ENCODE results near the gene RSPRY1.

Gene RSPRY1

DNA sequence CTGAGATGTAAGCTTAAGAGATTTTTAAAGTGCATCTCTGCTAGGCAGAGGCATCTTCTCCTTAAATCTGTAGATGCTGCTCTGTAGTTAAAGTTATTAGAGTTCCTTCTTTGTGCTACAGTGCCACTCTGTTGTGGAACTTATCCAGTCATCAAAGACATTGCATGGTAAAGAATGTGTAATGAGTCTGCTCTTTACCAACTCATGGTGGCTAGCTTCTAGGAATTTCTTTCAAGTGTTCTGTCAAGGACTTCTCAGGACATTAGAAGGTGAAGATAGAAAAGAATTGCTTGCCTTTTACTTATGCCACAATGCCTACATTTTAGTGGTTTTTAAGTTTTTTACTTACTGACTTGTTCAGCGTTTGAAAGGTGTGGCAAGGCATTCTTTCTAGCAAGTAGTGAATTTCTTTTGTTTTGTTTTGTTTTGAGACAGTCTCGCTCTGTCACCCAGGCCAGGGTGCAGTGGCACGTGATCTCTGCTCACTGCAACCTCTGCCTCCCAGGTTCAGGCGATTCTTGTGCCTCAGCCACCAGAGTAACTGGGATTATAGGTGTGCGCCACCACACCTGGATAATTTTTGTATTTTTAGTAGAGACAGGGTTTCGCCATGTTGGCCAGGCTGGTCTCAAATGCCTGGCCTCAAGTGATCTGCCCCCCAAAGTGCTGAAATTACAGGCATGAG is 38.7 kb downstream of the RSPRY1 start:
- DNase-seq (ENCODE audit: low read depth) = no peak

DNA sequence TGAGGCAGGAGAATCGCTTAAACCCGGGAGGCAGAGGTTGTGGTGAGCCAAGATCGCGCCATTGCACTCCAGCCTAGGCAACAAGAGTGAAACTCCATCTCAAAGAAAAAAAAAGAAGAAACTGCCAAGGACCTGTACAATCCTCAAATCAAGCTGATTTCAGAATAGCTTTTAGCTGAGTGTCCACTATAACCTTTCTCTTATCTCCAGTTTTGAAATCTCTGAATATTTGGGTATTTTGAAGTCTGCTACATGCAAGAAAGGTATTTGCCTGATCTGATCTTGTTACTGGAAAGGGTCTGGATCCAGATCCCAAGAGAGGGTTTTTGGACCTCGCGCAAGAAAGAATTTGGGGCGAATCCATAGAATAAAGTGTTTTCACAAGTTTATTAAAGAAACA is 39.8 kb downstream of the RSPRY1 start:
- no peak for DNase-seq (ENCODE audit: low read depth)

DNA sequence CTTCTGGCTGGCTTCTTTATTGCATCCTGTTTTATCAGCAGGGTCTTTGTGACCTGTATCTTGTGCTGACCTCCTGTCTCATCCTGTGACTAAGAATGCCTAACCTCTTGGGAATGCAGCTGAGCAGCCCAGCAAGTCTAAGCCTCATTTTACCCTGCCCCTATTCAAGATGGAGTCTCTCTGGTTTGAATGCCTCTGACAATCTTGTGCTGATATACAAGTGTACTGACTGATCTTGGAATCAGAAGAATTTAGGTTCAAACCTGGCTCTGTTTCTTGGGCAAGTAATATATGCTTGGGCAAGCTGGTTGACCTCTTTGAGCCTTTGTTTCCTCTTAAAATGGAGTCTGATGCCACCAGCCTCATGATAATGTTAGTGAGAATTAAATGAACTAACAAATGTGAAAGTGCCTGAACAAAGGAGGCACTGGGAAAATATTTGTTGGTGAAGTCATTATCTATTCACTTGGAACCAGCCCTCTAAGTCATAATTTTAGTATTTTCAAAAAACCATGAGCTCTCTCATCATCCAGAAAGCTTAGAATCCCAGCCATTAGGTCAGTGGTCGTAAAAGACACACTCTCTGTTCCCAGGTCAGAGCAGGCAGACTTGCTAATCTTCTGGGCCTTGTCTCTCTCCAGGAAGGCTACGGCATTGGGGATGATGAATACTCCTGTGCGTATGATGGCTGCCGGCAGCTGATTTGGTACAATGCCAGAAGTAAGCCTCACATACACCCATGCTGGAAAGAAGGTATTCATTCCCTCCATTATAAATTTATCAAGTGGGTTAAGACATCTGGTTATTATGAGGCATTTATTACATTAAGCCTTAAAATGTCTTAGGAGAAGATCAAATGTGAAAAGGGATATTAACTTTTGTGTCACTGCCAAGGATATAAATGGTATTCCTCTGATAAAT is 40.8 kb downstream of the RSPRY1 start:
- no peak for DNase-seq (ENCODE audit: low read depth)

DNA sequence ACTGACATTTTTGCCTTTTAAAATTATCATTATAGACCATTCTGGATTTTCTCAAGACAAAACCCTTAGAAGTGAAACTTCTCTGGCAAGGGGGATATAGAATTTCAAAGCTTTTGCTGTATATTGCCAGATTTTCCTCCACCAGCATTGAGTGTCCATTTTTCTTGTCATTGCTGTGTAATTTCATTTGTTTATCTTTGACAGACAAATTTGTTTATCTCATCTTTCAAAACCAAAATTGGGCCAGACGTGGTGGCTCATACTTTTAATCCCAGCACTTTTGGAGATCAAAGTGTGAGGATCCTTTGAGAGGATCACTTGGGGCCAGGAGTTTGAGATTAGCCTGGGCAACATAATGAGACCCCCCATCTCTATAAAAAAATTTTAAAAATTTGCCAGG is 43.0 kb downstream of the RSPRY1 start:
- no peak for DNase-seq (ENCODE audit: low read depth)

DNA sequence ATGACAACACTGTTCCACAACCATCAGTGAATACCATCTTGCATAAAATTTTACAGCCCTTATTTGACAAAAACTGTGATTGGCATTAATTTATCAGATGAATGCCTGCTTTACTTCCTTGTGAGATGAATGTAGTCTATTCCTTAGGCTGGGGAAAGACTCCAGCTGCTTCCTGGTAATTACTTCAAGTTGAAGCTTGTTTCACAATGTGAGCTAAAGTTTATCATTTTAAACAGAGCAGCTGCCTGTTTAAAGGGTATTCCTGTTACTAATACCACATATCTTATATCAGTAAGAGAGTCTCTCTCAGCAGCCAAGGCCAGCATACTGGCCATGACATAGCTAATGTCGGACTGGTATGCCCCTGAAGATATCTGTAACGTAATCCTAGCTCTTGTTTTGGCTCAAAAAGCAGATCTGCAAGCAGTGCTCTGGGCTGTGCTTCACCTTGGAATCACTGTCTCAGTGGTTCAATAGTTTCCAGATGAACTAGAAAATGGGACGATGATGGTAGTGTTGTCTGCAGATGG is 45.8 kb downstream of the RSPRY1 start:
- DNase-seq (ENCODE audit: low read depth) = no peak

DNA sequence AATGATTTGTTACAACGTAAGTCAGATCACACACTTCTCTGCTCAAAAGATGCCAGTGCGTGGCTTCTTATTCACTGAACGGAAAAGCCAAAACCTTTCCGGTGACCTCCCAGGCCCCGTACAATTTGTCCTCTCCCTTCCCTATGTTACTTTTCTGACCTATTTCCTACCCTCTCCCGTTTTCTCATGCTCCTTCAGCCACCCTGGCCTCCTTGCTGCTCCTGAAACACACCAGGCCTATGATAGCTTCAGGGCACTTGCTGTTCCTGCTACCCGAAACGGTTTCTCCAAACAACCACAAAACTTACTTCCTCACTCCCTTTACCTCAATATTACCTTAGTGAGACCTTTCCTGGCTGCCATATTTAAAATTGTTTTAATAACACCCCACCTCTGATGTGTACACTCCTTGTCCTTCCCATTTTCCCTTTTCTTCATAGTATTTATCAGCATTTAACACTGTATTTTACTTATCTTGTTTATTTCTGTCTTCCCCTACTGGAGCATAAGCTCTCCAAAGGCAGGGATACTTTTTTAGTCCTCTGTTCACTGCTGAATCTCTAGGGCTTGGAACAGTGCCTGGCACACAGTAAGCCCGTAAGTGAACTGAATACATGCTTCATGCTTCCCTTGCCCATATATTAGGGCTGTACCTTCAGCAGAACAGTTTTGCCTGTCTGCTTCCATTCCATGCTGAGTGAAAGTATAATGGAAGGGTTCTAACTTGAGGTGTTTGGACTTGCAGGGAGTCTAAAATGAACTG is 48.0 kb downstream of the RSPRY1 start:
- DNase-seq (ENCODE audit: low read depth) = no peak

DNA sequence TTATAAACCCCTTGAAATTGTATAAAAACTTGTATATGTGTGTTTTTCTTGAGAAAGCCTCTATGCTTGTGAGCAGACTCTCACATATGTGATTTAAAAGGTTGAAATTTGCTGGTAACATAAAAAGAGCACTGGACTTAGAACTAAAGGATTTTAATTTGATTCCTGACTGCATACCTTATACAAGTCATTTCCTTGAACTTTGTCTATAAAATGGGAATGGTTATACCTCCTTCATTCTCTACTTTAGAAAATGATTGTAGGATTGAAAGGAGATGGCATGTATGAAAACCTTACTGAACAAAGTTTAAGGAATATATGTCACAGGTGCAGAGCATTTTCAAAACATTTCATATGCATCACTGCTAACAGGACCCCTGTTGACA is 48.6 kb downstream of the RSPRY1 start:
- no peak for DNase-seq (ENCODE audit: low read depth)

DNA sequence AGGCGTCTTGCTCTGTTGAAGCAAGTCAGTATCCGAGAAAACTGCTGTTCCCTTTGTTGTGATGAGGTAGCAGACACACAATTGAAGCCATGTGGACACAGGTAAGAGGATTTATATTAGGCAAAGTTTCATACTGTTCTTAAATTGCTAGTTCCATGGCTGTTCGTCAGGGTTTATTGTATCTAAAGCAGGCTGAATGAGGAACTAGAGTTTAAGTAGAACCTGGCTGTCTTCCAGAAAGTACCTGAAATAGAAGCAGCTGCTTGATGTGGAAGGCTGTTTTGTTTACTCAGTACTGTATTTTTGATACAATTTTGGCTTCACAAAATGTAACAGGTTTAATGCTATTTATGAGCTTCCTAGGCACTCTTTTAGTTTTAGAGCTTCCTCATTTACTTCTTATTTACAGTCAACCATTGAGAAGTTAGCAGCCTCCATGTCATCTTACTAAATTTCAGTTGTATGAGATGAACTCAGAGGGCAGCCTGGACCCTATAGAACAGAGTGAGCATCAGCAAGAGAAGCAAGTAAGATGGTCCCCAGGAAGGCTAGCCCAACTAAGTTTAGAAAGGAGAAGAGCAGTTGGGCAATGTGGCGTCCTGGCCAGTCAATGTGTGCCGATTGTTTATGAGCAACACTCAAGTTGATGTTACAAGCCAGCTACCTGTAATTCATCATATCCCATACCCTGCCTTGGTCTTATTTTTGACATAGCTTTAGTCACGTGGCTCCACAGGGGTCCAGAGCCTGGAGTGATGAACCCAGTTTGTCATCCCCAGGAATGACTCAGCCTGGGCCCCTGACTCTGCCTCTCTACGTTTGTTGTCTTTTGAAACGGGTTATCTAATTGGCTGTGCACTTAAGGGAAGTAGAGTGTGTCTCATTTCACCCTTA is 49.2 kb downstream of the RSPRY1 start:
- no peak for DNase-seq (ENCODE audit: low read depth)

DNA sequence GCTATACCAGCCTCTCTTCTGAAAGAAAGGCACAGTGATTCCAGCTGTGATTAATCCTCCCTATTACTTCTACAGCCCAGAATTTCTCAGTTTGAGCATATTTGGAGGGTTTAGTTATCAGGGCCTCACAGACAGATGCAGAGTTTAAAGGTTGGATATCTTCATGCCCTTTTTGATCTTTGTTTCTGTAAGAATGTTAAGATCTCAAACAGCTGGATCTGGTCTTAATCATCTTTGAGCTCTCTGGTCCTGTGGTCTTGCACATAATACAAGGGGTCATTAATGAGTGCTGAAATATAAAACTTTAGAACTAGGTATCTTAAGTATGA is 49.9 kb downstream of the RSPRY1 start:
- DNase-seq (ENCODE audit: low read depth) = no peak

DNA sequence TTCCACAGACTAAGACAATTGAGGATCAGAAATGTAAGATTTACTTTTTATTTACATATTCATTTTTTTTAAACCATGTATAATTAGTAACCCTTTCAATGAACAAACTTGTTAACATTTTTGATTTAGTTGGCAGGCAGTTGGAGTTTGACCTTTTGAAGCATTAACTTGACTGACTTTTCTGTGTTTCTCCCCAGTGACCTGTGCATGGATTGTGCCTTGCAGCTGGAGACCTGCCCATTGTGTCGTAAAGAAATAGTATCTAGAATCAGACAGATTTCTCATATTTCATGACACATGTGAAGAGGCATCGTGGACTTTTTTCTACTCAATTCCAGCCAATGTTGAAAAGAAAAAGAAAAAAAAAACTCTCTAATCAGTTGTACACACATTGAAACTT is 52.6 kb downstream of the RSPRY1 start:
- DNase-seq (ENCODE audit: low read depth) = no peak

DNA sequence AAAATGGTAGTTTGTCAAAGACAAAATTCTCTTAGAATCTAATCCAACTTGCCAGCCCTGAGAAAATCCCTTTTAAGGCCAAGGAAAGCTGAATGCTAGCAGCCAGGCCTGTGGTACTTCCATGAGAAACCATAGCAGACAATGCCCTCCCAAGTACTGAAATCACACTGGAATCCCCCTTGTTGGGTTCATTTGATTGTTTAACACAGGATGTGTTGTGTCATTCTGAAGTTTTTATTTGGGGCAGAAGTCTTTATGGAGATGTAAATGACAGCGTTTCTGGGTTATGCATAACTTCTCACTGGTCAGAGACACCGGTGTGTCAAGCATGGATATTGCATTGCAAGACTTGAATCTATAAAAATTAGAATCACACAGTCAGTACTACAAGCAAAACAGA is 53.0 kb downstream of the RSPRY1 start:
- DNase-seq (ENCODE audit: low read depth) = no peak

DNA sequence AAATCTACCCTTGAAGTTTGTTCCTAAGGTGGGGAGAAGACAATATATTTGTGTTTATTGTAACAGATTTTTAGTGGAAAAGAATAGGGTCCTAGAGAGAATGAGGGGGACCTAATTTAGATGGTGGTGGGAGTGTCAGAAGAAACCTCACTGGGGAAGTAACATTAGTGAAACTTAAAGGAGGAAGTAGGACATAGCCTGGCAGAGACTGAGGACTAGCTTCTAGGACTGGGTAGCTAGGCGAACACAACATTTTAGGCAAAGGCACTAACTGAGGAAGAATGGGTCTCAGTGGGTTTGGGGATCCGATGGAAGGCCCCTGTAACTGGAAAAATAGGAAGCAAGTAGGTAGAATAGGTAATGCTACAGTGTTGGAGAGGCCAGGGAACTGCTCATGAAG is 54.7 kb downstream of the RSPRY1 start:
- no peak for DNase-seq (ENCODE audit: low read depth)

DNA sequence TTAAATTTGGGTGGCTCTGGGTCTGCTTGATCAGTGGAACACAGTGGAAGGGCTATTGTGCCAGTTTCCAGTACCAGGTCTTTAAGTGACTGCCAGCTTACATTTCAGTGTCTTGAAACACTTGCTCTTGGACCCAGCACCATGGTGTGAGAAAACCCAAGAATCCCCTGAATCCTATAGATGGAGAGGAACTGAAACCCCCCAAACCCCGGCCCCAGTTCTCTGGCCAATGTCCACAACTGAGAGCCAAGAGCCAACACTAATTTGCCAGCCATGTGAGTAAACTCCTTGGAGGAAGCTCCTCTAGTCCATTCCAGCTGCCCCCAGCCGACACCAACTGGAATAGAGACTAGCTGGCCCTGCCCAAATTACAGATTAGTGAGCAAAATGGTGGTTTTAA is 56.5 kb downstream of the RSPRY1 start:
- no peak for DNase-seq (ENCODE audit: low read depth)

DNA sequence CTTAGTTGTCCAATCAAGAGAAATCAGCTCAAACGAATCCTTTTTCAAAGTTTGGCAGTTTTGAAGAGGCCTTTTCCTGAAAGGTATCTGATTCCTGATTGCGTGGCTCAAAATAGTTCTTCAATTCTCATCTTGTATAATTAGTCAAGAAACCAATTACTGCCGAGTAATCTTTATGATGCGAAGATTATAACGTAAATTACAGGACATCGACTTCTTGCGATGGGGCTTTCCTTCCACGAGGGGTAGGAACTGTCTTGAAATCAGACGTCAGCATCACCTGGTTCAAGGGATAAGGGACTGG is 58.3 kb downstream of the RSPRY1 start:
- no peak for DNase-seq (ENCODE audit: low read depth)

DNA sequence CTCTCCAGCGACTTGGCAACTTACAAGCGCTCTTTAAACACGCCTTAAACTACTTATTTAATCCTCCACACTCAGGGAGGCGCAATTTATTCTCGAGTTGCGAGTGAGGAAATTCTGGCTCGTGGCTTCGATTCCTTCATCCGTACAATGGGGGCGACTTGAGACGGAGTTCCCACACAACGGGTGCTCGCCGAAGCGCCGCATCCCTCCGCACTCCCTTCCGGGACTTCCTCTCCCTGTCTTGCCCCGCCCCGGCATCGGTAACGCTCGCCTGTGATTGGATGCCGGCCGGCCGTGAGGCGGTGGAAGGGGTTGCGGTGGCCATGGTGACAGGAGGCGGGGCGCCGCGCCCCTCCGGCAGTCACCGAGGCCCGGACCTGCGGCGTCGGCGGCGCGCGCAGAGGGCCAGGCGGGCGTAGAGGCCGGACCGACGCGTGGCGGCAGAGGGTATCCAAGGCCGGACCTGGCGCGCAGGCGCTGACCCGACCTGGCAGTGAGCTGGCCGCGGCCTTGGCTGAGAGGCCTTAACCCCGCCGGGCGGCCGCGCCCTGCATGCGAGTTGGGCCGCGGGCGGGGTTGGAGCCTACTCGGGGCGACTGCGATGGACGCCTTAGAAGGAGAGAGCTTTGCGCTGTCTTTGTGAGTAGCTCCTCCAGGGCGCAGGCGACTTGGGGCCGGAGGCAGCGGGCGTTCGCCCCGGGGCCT is 58.8 kb downstream of the RSPRY1 start, which contains the start of gene ARL2BP:
ARL2BP (plus strand) TSS at position 493 of the 705 bp plus-strand sequence; CDS start at position 602, 109 bp downstream.
- DNase-seq (ENCODE audit: low read depth) = peak; percentile 93

DNA sequence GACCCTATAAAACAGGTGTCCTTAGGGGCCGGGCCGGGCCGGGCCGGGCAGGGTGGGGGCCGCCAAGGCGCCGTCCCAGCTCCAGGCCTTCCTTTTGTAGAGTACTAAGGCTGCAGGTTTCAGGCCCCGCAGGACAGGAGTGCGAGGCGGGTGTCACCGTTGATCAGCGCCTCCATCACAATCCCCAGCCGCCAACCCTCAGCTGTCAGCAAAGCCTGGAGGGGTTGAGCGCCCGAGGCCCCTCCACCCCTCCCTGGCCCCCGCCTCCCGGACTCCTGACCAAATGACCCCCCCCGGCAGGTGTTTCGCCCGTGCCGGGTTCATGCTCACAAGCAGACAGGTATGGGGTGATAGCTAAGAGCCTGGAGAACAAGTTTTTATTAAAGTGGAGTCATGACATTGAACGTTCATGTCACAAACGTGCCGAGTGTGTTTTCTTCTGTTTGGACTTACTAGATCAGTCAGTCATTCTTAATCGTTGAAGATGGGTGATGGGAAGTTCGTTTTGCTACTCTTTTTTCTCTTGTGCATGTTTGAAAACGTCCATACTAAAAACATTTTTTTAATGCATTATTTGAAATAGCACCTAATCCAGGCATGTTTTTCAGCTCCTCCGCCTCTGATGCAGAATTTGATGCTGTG is 59.5 kb downstream of the RSPRY1 start:
- DNase-seq (ENCODE audit: low read depth) = no peak

DNA sequence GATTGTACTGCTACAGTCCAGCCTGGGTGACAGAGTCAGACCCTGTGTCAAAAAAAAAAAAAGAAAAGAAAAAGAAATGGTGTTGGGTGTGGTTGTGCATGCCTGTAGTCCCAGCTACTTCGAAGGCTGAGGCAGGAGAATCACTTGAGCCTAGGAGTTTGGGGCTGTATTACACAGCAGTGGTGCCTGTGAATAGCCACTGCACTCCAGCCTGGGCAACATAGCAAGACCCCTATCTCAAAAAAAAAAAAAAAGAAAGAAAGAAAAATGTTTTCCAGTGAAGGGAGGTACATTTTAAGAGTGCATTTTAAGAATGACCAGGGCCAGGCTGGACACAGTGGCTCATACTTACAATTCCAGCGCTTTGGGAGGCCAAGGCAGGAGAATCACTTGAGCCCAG is 65.2 kb downstream of the RSPRY1 start:
- no peak for DNase-seq (ENCODE audit: low read depth)

DNA sequence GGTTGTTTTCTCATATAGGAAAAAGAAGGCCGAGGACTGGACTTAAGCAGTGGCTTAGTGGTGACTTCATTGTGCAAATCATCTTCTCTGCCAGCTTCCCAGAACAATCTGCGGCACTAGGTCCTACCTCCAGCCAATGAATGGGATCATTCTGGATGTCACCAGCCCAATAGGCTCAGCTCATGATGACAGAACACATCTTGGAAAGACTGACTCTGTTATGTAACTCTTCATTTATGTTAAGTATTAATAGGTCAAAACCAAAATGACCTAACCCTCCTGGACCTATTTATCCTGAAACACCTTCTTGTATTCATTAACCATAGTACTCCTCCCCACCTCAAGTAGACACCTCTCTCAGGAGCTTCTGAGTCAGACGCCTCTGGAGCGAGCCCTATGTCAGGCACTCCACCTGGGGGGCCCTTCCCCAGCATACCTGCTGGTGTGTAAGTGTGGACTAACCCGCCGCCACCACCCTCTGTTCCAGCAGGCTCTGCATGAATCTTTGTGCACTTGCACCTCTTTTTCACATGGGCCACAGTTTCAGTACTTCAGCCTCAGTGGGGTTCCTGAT is 66.1 kb downstream of the RSPRY1 start:
- no peak for DNase-seq (ENCODE audit: low read depth)

DNA sequence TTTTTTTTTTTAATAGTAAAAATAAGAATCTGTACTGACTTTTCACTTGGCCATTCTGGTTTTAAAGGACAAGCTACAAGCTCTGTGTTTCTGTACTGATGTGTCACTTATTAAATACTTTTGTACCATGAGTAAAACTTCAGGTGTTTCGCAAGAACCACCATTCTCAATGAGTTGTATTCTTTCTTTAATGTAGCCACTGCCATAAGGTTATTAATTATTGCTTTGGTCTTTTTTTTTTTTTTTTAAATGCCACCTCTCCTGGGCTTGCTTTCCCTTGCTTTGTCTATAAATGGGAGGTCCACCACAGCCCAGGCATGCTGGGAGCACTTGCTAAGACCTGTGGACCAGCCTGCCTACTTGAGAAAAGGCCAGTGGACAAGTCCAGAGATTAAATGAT is 67.3 kb downstream of the RSPRY1 start:
- DNase-seq (ENCODE audit: low read depth) = no peak

Measured in stimulated activated CD8-positive, alpha-beta memory T cell treated with anti-CD3 and anti-CD28 coated beads, Interleukin-12 subunit alpha, Interleukin-12 subunit beta, amount 100 ng/mL, for 1 hour (primary cell).